GM19397 (cell line): ENCODE measurements around the gene ABCB11.
A peak's percentile ranks its signal among the peaks of the same experiment; 100 is the strongest.

Experiments
- ATAC-seq: cut with Tn5 transposase; IDR thresholded peaks from one replicate; pipeline ENCODE4 v1.9.1; 2021; ENCODE audit warnings: mild to moderate bottlenecking, moderate library complexity; ENCODE audit not compliant: unreplicated experiment

The ABCB11 gene

DNA sequence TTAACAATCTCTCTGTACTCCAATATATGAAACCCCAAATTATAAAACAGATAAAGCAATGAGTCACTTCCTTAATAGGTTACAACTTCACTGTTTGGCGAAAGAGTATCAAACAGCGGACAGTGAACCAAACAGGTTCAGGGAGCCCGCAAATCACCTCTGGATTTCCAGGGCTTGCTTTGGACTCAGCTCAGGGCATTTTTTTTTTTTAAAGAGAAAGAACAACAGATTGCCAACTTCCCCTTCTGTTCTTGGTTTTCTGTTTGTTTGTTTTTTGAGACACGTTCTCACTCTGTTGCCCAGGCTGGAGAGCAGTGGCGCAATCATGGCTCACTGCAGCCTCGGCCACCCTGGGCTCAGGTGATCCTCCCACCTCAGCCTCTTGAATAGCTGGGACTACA lies 52.7 kb downstream of the ABCB11 start:
- no peak for ATAC-seq

DNA sequence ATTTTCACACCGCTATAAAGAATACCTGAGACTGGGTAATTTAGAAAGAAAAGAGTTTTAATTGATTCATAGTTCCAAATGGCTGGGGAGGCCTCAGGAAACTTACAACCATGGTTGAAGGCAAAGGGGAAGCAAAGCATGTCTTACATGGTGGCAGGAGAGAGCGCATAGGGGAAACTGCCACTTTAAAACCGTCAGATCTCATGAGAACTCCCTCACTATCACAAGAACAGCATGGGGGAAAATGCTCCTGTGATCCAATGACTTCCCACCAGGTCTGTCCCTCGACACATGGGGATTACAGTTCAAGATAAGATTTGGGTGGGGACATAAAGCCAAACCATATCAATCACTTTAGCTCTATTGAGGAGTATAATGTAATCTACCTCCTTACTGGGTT lies 53.5 kb downstream of the ABCB11 start:
- no peak for ATAC-seq

- no peak for ATAC-seq
Observed at GRCh38 chr2:168976034-168976654, 55.0 kb downstream of the ABCB11 start.

- no peak for ATAC-seq
Observed at GRCh38 chr2:168974428-168974827, 56.7 kb downstream of the ABCB11 start.

- no peak for ATAC-seq
Observed at GRCh38 chr2:168971261-168971660, 59.9 kb downstream of the ABCB11 start.

DNA sequence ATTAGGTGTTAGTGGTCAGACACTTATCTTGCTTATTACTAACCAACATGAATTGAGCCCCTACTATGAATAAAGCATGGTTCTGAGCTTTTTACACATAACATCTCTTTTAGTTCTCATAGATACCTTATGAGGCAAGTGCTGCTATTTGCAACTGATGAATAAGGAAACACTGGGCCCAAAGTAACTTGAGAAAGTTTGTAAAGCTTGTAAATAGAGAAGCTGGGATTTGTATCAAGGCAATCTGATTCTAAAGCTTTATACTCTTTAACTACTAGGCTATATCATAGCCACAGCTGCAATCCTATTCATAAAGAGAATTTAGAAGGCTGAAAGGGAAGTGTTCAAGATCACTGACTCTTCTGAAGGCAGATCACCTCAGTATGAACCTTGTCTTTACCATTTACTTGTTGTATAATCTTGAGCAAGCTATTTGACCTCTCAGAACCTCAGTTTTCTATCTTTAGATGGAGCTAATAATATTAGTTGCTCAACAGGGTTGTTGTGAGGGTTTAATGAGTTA lies 60.4 kb downstream of the ABCB11 start:
- no peak for ATAC-seq

- no peak for ATAC-seq
Observed at GRCh38 chr2:168969865-168970264, 61.3 kb downstream of the ABCB11 start.

DNA sequence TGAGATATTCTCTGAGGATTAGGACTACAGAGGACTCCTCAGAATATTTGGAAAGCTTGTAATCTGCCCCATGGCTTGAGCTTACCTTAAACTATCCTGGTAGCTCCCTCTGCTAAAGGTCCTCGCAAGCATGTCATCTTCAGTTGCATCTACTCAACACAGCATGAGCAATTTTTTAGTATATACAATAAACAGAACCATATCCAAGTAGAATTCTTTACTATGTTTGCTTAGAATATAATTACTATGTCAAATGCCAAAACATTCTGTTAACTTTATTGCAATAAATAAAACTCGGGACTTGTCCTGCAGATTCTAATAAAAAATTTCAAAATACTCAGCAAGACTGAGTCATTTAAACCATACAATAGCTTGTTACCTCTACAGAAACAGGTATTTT lies 62.8 kb downstream of the ABCB11 start:
- ATAC-seq: no peak

- no peak for ATAC-seq
Observed at GRCh38 chr2:168964251-168964807, 66.8 kb downstream of the ABCB11 start.

- ATAC-seq: no peak
Observed at GRCh38 chr2:168962636-168963035, 68.5 kb downstream of the ABCB11 start.

GRCh38 chr2:168961450-168962229 lies 69.5 kb downstream of the ABCB11 start:
- ATAC-seq: peak; percentile 65

GRCh38 chr2:168956392-168956791 lies 74.7 kb downstream of the ABCB11 start:
- ATAC-seq: no peak

DNA sequence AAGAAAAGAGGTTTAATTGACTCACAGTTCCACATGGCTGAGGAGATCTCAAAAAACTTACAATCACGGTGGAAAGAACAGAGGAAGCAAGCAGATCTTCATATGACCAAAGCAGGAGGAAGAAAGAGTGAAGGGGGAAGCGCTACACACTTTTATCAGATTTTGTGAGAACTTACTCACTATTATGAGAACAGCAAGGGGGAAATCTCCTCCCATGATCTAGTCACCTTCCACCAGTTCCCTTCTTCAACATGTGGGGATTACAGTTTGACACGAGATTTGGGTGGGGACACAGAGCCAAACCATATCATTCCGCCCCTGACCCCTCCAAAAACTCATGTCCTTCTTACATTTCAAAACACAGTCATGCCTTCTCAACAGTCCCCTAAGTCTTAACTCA lies 75.8 kb downstream of the ABCB11 start:
- no peak for ATAC-seq

GRCh38 chr2:168954256-168954655 lies 76.9 kb downstream of the ABCB11 start:
- ATAC-seq: no peak

DNA sequence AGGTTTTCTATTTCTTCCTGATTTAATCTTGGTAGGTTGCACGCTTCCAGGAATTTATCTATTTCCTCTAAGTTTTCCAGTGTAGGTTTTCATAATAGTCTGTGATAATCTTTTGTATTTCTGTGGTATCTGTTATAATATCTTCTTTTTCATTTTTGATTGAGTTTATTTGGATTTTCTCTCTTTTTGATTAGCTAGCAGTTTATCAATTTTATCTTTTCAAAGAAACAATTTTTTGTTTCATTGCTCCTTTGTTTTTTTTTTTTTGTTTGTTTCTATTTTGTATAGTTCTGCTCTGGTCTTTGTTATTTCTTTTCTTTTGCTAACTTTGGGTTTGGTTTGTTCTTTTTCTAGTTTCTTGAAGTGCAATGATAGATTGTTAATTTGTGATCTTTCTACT lies 78.7 kb downstream of the ABCB11 start:
- ATAC-seq: no peak

DNA sequence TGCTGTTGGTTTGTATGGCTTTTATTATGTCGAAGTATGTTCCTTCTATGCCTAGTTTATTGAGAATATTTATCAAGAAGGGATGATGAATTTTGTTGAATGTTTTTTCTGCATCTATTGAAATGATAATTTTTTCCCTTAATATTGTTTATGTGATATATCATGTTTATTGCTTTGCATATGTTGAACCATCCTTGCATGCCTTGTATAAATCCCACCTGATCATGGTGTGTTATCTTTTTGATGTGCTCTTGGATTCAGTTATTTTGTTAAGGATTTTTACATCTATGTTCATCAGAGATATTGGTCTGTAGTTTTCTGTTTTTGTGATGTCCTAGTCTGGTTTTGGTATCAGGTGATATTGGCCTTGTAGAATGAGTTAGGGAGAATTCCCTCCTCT lies 79.3 kb downstream of the ABCB11 start:
- ATAC-seq: no peak

GRCh38 chr2:168949324-168949723 lies 81.8 kb downstream of the ABCB11 start:
- ATAC-seq: no peak

DNA sequence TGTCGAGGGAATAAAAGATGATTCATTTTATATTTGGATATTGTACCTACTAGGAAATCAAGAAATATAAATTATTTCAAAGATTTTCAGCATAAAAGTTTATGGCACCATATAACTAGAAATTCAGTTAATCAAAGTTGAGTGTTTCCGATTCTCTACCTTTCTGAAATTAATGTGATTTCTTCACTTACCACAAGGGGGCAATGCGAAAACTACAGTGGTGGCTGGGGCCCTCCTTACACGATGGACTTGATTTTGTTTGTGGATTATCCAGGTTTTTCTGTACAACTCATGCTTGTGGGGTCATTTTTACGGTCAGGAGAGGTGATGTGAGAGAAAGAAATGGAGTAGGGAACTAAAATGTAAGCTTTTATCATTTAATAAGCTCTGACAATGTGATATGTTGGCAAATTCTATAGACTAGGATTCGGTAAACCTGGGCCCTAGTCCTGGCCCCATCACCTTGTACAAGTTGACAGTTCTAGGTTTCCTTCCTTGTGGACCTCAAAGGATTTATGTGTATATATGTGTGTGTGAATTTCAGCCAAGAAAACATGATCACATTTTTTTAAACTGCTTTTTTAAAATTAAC lies 82.4 kb downstream of the ABCB11 start:
- ATAC-seq: peak; percentile 58

DNA sequence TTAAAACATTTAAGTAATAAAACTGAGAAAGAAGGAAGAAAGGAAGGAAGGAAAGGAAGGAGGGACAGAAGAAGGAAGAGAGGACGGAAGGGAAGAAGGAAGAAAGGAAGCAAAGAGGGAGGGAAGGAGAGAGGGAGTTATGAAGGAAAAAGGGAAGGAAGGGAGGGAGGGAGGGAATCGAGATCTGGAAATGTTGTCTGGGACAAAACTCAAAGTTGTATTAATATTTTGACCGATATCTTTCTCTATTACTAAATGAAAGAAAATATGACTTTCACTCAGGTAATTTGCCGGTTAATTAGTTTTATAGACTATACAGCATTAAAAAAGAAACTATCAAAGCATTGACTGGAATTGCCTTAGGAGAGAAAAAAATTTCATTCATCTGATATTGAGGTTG lies 85.6 kb downstream of the ABCB11 start:
- no peak for ATAC-seq

- no peak for ATAC-seq
Observed at GRCh38 chr2:168944065-168944464, 87.1 kb downstream of the ABCB11 start.

GRCh38 chr2:168941297-168941696 lies 89.8 kb downstream of the ABCB11 start:
- no peak for ATAC-seq

DNA sequence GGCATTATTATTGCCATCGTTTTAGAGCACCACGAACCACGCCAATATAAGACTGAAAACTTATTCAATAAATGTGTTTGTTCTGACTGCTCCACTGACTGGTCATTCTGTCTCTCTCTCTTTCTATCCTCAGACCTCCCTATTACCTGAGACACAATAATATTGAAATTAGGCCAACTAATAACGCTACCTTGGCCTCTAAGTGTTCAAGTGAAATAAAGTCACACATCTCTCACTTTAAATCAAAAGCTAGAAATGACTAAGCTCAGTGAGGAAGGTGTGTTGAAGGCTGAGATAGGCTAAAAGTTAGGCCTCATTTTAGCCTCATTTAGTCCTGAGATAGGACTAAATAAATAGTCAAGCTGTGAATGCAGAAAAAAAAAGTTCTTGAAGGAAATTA lies 91.2 kb downstream of the ABCB11 start:
- ATAC-seq: peak; percentile 39
